H9 (cell line): ENCODE measurements around the gene SAP30L. TPM values are rescaled to one million over a fixed set of nuclear protein-coding genes. Genes with fewer than 3 reads are reported as not detected.
A peak's percentile ranks its signal among the peaks of the same experiment; 100 is the strongest.

ENCODE experiments used
- DNase-seq: peaks from one replicate; pipeline ENCODE4 v3.0.0-alpha.2; 2017
- H2AFZ ChIP-seq: one replicate; pipeline ENCODE4 v1.6.1; 2013; ENCODE audit warnings: mild to moderate bottlenecking, low read length, control low read depth, moderate library complexity
- H2AK5ac ChIP-seq: 2 replicates; pipeline ENCODE4 v1.6.1; 2013; ENCODE audit warnings: low read length, control low read depth, mixed read lengths; ENCODE audit not compliant: insufficient read length
- H2BK120ac ChIP-seq: one replicate; pipeline ENCODE4 v1.6.1; 2013; ENCODE audit warnings: low read depth, mild to moderate bottlenecking, low read length, control low read depth, inconsistent platforms; ENCODE audit not compliant: poor library complexity, severe bottlenecking
- H2BK12ac ChIP-seq: 2 replicates; pipeline ENCODE4 v1.6.1; 2013; ENCODE audit warnings: low read length, control low read depth, mixed read lengths, low read depth; ENCODE audit not compliant: insufficient read length
- H2BK15ac ChIP-seq: 2 replicates; pipeline ENCODE4 v1.6.1; 2013; ENCODE audit warnings: low read depth, low read length, control low read depth
- H2BK20ac ChIP-seq: one replicate; pipeline ENCODE4 v1.6.1; 2013; ENCODE audit warnings: low read depth, mild to moderate bottlenecking, low read length, control low read depth, inconsistent platforms; ENCODE audit not compliant: poor library complexity, severe bottlenecking
- H2BK5ac ChIP-seq: 2 replicates; pipeline ENCODE4 v1.6.1; 2013; ENCODE audit warnings: low read length, control low read depth, mixed read lengths; ENCODE audit not compliant: insufficient read length
- H3K14ac ChIP-seq: 2 replicates; pipeline ENCODE4 v1.6.1; 2013; ENCODE audit warnings: low read length, control low read depth; ENCODE audit not compliant: insufficient read depth
- H3K18ac ChIP-seq: 2 replicates; pipeline ENCODE4 v1.6.1; 2013; ENCODE audit warnings: low read depth, mild to moderate bottlenecking, mixed read lengths, low read length, control low read depth; ENCODE audit not compliant: insufficient read length
- H3K23ac ChIP-seq: 2 replicates; pipeline ENCODE4 v1.6.1; 2013; ENCODE audit warnings: low read length, control low read depth, mixed read lengths, low read depth; ENCODE audit not compliant: insufficient read length
- H3K23me2 ChIP-seq: 2 replicates; pipeline ENCODE4 v1.6.1; 2013; ENCODE audit warnings: low read depth, mild to moderate bottlenecking, mixed read lengths, low read length, control low read depth; ENCODE audit not compliant: insufficient read length, poor library complexity, severe bottlenecking
- H3K27ac ChIP-seq: 2 replicates; pipeline ENCODE4 v1.5.1; 2013; ENCODE audit warnings: low read length, control low read depth, mixed read lengths, low read depth; ENCODE audit not compliant: insufficient read length
- H3K27me3 ChIP-seq: 2 replicates; pipeline ENCODE4 v1.6.1; 2013; ENCODE audit warnings: low read length, control low read depth, inconsistent platforms; ENCODE audit not compliant: insufficient read depth
- H3K4ac ChIP-seq: 2 replicates; pipeline ENCODE4 v1.6.1; 2013; ENCODE audit warnings: low read depth, mild to moderate bottlenecking, control low read depth, inconsistent platforms, low read length, moderate library complexity
- H3K4me1 ChIP-seq: 2 replicates; pipeline ENCODE4 v1.6.1; 2013; ENCODE audit warnings: low read length, control low read depth, inconsistent platforms; ENCODE audit not compliant: insufficient read depth
- H3K4me2 ChIP-seq: 2 replicates; pipeline ENCODE4 v1.6.1; 2013; ENCODE audit warnings: low read length, control low read depth, mixed read lengths; ENCODE audit not compliant: insufficient read length, insufficient read depth
- H3K56ac ChIP-seq: 2 replicates; pipeline ENCODE4 v1.6.1; 2013; ENCODE audit warnings: low read depth, mild to moderate bottlenecking, mixed read lengths, low read length, control low read depth; ENCODE audit not compliant: insufficient read length
- H3K79me1 ChIP-seq: 2 replicates; pipeline ENCODE4 v1.6.1; 2013; ENCODE audit warnings: low read depth, mild to moderate bottlenecking, moderate library complexity, low read length, control low read depth, inconsistent platforms; ENCODE audit not compliant: insufficient read depth, poor library complexity, severe bottlenecking
- H3K79me2 ChIP-seq: 2 replicates; pipeline ENCODE4 v1.6.1; 2013; ENCODE audit warnings: low read length, control low read depth, inconsistent platforms; ENCODE audit not compliant: insufficient read depth
- H3K9ac ChIP-seq: 2 replicates; pipeline ENCODE4 v1.6.1; 2013; ENCODE audit warnings: low read length, control low read depth, mixed read lengths; ENCODE audit not compliant: insufficient read length; ENCODE audit errors: extremely low read depth
- H3K9me3 ChIP-seq: one replicate; pipeline ENCODE4 v1.6.1; 2013; ENCODE audit warnings: low read depth, low read length, inconsistent platforms; ENCODE audit not compliant: control insufficient read depth
- H3T11ph ChIP-seq: one replicate; pipeline ENCODE4 v1.6.1; 2013; ENCODE audit warnings: mild to moderate bottlenecking, low read length, control low read depth, inconsistent platforms
- H4K20me1 ChIP-seq: one replicate; pipeline ENCODE4 v1.6.1; 2013; ENCODE audit not compliant: control insufficient read depth, insufficient read length, insufficient read depth
- H4K5ac ChIP-seq: 2 replicates; pipeline ENCODE4 v1.6.1; 2013; ENCODE audit warnings: low read depth, mild to moderate bottlenecking, mixed read lengths, low read length, control low read depth; ENCODE audit not compliant: insufficient read length
- H4K8ac ChIP-seq: replicated peaks from 2 replicates; pipeline ENCODE4 v1.6.1; 2013; ENCODE audit warnings: low read length, control low read depth, mixed read lengths, low read depth; ENCODE audit not compliant: insufficient read length
- H4K91ac ChIP-seq: 2 replicates; pipeline ENCODE4 v1.6.1; 2013; ENCODE audit warnings: low read depth, mild to moderate bottlenecking, moderate library complexity, mixed read lengths, low read length, control low read depth; ENCODE audit not compliant: insufficient read length
- H3K27ac Mint-ChIP-seq, 3 experiments: 2 replicates in 2 of 3; 3 replicates in 1 of 3; pipeline ENCODE4 v1.8.0; 2020 to 2021; ENCODE audit warnings: mixed read lengths in 3 of 3, mild to moderate bottlenecking in 1 of 3, moderate library complexity in 1 of 3
- H3K27me3 Mint-ChIP-seq: 2 replicates; pipeline ENCODE4 v1.8.0; 2021; ENCODE audit warnings: low read depth, mild to moderate bottlenecking, moderate library complexity, mixed read lengths
- H3K36me3 Mint-ChIP-seq, 3 experiments: 2 replicates in 2 of 3; 3 replicates in 1 of 3; pipeline ENCODE4 v1.8.0; 2020 to 2021; ENCODE audit warnings: low read depth in 3 of 3, mixed read lengths in 3 of 3; ENCODE audit not compliant: insufficient read depth in 1 of 3
- H3K4me1 Mint-ChIP-seq, 2 experiments: 2 replicates each; pipeline ENCODE4 v1.8.0; 2020; ENCODE audit warnings: mixed read lengths in 2 of 2
- H3K4me3 Mint-ChIP-seq, 2 experiments: 2 replicates in 1 of 2; 3 replicates in 1 of 2; pipeline ENCODE4 v1.8.0; 2020 to 2021; ENCODE audit warnings: mild to moderate bottlenecking in 2 of 2, mixed read lengths in 2 of 2, moderate library complexity in 1 of 2
- H3K9me3 Mint-ChIP-seq, 2 experiments: 2 replicates in 1 of 2; 3 replicates in 1 of 2; pipeline ENCODE4 v1.8.0; 2020; ENCODE audit warnings: mild to moderate bottlenecking in 2 of 2, mixed read lengths in 2 of 2, moderate library complexity in 1 of 2
- WGBS: extraction: QIAGEN DNeasy Blood & Tissue Kit; methylation state at CpG from one replicate; pipeline ENCODE4 v1.1.7; 2013; ENCODE audit warnings: missing lambda C conversion rate, low lambda C conversion rate, mixed read lengths; ENCODE audit not compliant: insufficient read length; ENCODE audit errors: extremely low coverage; 5-methylcytosine and 5-hydroxymethylcytosine counted together
- total RNA-seq: library from RNA; stranded (reverse); gene quantifications from 2 replicates; pipeline ENCODE4 v1.2.1, GENCODE V29; 2021
- TF ChIP-seq, protein P1 (sequence below): fragments of 200-600 bp; sonication (generic); conservative IDR thresholded peaks from 3 replicates; pipeline ENCODE4 v1.8.0; 2021; ENCODE audit warnings: antibody characterized with exemption, mild to moderate bottlenecking

Gene SAP30L
- total RNA-seq, 1 experiment from 2014 or later: 25.0 TPM

DNA sequence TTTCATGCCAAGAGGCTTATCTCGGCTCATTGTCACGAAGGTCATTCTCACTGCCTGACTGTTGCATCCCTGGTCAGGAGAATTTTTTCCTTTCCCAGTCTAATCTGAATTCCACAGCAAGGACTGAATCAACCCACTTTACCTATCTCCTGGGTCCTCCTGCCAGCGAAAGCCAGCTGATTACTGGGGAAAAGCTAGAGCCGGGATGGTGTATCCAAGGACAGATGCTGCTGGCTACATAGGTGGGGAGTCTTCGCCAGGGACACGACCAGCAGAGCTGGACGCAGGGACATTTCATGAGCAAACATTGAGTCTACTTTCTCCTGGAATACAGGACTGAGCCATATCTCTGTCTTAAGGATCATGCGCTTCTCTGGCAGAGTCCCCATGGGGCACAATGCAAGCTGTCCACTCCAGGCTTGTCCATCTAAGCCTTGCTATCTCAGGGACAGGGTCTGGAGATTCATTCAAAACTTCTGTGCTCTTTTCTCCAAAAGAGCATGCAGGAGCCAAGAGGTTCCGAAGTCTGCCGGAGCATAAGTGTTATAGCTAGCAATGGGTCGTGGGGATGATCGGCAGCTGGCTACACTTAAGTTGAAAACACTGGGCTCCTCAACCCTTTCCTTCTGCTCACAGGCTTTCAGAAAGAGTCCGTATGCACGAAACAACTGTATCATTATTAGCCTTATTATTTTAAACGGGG, 38.7 kb downstream of the SAP30L start:
- Histone ChIP-seq H3K23me2 (no peaks in the 10 kb centered on the region), H3K27me3 (peaks cover 82% of the 10 kb centered on the region), H3K9me3 (no peaks in the 10 kb centered on the region), H3K14ac (no peak overlapping the region), H4K20me1 (peaks cover 2% of the 10 kb centered on the region), H3K56ac (no peak overlapping the region), H2AFZ (no peak overlapping the region), H3K18ac (no peak overlapping the region), H3K23ac (no peak overlapping the region), H3K79me2 (no peaks in the 10 kb centered on the region), H4K8ac (no peak overlapping the region), H2BK15ac (no peak overlapping the region), H3K9ac (no peak overlapping the region), H3K4me2 (peak overlapping the region; percentile 17), H3K4me1 (no peaks in the 10 kb centered on the region; the same call in none of the 2 replicates), H4K91ac (no peak overlapping the region), H3K79me1 (no peaks in the 10 kb centered on the region), H2BK5ac (no peak overlapping the region), H4K5ac (no peak overlapping the region), H2BK20ac (no peak overlapping the region), H3K4ac (no peak overlapping the region), H3T11ph (no peak overlapping the region), H3K27ac (no peak overlapping the region), H2AK5ac (no peak overlapping the region), H2BK12ac (no peak overlapping the region), H2BK120ac (no peak overlapping the region)
- TF ChIP-seq, protein P1, sequence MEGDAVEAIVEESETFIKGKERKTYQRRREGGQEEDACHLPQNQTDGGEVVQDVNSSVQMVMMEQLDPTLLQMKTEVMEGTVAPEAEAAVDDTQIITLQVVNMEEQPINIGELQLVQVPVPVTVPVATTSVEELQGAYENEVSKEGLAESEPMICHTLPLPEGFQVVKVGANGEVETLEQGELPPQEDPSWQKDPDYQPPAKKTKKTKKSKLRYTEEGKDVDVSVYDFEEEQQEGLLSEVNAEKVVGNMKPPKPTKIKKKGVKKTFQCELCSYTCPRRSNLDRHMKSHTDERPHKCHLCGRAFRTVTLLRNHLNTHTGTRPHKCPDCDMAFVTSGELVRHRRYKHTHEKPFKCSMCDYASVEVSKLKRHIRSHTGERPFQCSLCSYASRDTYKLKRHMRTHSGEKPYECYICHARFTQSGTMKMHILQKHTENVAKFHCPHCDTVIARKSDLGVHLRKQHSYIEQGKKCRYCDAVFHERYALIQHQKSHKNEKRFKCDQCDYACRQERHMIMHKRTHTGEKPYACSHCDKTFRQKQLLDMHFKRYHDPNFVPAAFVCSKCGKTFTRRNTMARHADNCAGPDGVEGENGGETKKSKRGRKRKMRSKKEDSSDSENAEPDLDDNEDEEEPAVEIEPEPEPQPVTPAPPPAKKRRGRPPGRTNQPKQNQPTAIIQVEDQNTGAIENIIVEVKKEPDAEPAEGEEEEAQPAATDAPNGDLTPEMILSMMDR: no peak
- WGBS: no CpG with 5 or more reads among the region's 15 CpGs
- no peak for DNase-seq
- peaks cover 0 to 2% of the 10 kb centered on the region in 2 experiments; a peak in 3 of 5 replicates for H3K9me3 Mint-ChIP-seq
- H3K36me3 Mint-ChIP-seq: peaks cover 0 to 3% (median 0%) of the 10 kb centered on the region in 3 experiments; a peak in 1 of 7 replicates
- no peak overlapping the region for H3K27ac Mint-ChIP-seq
- H3K4me3 Mint-ChIP-seq: peak overlapping the region in 1 of 2 experiments; percentile 54; a peak in 1 of 5 replicates
- peaks cover 53 to 71% of the 10 kb centered on the region in 2 experiments for H3K4me1 Mint-ChIP-seq
- peaks cover 98% of the 10 kb centered on the region for H3K27me3 Mint-ChIP-seq
